Renal cortex interstitium (tissue), 11 donors: ENCODE measurements around the gene RERE. TPM values are rescaled to one million over a fixed set of nuclear protein-coding genes. Genes with fewer than 3 reads are reported as not detected.
A peak's percentile ranks its signal among the peaks of the same experiment; 100 is the strongest.

Experiments
- DNase-seq, 11 donors: peaks; one replicate each; pipeline ENCODE4 v3.0.0-alpha.2; 2013; ENCODE audit warnings: low read depth in 9 of 11, low spot score in 4 of 11; ENCODE audit errors: extremely low read depth in 1 of 11
- polyA plus RNA-seq, 3 donors: library from polyadenylated mRNA; unstranded; fragments of 120-200 nt; gene quantifications; one replicate each; pipeline ENCODE4 v1.2.1, GENCODE V29; 2013; ENCODE audit not compliant: insufficient read length in 3 of 3

The RERE gene
- polyA plus RNA-seq, 3 donors, result 149 to 169 (median 157) TPM

DNA sequence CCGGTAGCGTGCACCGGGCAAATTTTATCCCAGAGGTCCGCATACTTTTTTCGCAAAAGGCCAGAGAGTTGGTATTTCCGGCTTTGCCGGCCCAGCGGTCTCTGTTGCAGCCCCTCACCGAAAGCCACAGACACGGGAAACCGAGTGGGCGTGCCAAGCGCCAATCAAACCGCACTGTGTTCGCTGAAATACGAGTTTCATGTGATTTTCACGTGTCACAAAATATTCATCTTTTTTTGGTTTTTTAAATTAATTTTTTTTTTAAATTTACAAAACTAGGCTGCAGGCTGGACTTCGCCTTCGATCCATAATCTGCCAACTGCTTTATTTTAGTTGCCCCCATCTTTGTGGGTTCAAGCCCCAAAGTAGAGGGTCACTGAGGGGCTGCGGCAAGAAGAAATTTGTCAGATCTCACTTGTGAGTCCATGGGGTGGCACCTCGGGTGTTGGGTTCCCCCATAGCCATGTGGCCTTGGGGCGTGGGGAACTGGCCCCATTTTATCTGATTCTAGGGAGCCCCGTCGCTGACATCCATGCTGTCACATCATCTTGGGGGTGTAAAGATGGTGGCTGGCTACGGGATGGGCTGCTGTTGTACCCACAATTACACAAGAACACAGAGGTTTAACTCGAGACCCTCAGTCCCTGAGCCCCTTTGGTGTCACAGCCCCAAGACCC is 478.8 kb downstream of the RERE start:
- no peak for DNase-seq

- DNase-seq, result no peak
Measured at GRCh38 chr1:8337776-8338525, 479.5 kb downstream of the RERE start.

DNA sequence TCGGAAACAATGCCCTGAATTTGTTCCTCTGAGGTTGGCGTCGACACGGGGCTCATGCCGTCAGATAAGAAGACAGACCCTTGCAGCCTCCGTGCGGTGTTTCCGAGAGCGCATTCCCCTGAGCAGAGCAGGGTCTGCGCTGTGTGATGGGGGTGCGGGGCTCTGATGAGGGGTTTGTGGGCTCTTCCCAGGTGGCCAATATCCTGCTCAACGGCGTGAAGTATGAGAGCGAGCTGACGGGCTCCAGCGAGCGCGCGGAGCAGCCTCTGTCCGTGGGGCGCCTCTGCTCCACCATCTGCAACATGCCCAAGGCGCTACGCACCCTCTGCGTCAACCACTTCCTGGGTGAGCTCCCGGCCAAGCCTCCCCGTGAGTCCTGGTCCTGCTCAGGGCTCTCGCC is 482.2 kb downstream of the RERE start:
- no peak for DNase-seq

GRCh38 chr1:8334106-8334851 is 483.2 kb downstream of the RERE start:
- DNase-seq, result no peak

DNA sequence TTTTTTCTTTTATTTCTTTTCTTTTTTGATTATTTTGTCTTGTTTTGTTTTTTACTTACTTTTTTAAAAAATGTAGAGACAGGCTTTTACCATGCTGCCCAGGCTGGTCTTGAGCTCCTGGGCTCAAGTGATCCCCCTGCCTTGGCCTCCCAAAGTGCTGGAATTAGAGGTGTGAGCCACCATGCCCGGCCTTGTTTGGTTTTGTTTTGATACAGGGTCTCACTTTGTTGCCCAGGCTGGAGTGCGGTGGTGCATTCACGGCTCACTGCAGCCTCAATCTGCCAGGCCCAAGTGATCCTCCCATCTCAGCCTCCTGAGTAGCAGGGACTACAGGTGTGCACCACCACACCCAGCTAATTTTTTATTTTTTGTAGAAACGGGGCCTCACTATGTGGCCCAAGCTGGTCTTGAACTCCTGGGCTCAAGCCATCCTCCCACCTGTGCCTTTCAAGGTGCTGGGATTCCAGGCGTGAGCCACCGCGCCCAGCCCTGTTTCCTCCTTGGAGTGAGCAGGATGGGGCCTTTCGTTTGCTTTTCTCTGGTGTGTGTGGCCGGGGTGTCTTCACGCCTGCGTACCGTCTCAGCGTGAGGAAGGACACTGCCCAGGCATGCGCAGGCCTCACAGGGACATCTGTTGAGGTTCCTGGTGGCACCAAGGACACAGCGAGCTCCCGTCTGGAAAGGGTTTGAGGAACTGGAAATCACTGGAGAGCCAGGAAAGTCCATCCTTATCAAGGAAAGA is 484.0 kb downstream of the RERE start:
- DNase-seq, result no peak

GRCh38 chr1:8332806-8333205 is 484.6 kb downstream of the RERE start:
- no peak for DNase-seq

DNA sequence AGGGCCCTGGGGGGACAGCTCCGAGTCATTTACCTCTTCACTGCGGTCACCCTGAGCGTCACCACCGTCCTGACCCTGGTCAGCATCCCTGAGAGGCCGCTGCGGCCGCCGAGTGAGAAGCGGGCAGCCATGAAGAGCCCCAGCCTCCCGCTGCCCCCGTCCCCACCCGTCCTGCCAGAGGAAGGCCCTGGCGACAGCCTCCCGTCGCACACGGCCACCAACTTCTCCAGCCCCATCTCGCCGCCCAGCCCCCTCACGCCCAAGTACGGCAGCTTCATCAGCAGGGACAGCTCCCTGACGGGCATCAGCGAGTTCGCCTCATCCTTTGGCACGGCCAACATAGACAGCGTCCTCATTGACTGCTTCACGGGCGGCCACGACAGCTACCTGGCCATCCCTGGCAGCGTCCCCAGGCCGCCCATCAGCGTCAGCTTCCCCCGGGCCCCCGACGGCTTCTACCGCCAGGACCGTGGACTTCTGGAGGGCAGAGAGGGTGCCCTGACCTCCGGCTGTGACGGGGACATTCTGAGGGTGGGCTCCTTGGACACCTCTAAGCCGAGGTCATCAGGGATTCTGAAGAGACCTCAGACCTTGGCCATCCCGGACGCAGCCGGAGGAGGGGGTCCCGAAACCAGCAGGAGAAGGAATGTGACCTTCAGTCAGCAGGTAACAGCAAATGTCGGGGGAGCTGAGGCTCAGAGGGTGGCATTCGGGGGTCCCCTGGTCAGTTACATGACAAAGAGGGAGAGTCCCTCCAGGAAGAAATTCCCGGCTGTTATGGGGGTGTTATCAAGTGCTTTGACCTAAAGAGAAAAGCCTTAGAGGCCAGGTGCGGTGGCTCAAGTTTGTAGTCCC is 486.9 kb downstream of the RERE start:
- no peak for DNase-seq

GRCh38 chr1:8329858-8330257 is 487.6 kb downstream of the RERE start:
- no peak for DNase-seq

GRCh38 chr1:8329439-8329838 is 488.0 kb downstream of the RERE start:
- DNase-seq, result no peak

DNA sequence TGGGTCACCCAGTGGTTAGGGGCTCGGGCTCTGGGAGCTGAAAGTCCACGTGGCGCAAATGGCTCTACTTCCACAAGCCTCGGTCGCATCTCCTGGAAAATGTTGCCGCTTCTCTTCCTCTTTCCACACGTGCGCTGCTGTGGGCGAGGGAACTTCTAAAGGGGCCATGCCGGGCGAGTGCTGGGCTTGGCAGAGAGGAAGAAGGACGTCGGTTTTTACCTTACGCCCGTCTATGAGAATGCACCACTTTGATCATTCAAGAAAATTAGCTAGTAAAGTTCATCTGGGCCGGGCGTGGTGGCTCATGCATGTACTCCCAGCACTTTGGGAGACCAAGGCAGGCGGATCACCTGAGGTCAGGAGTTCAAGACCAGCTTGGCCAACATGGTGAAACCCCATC is 489.2 kb downstream of the RERE start:
- no peak for DNase-seq

GRCh38 chr1:8326265-8326664 is 491.2 kb downstream of the RERE start:
- no peak for DNase-seq

GRCh38 chr1:8325771-8326170 is 491.7 kb downstream of the RERE start:
- DNase-seq, result no peak

DNA sequence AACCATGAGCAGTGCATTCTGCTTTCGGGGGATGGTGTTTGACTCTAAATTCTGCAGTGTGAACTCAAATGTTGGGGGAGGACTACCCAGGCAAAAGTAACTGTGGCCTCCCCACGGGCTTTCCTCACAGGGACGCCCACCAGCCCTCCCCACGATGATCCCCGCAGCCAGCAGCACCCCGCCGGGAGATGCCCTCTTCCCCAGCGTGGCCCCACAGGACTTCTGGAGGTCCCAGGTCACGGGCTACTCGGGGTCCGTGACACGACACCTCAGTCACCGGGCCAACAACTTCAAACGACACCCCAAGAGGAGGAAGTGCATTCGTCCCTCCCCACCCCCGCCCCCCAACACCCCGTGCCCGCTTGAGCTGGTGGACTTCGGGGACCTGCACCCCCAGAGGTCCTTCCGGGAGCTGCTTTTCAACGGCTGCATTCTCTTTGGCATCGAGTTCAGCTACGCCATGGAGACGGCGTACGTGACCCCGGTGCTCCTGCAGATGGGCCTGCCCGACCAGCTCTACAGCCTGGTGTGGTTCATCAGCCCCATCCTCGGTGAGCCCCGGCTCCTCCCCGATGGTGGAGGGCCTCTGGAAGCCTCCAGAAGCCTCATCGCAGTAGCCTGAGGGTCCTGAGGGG is 493.1 kb downstream of the RERE start:
- DNase-seq, result no peak

DNA sequence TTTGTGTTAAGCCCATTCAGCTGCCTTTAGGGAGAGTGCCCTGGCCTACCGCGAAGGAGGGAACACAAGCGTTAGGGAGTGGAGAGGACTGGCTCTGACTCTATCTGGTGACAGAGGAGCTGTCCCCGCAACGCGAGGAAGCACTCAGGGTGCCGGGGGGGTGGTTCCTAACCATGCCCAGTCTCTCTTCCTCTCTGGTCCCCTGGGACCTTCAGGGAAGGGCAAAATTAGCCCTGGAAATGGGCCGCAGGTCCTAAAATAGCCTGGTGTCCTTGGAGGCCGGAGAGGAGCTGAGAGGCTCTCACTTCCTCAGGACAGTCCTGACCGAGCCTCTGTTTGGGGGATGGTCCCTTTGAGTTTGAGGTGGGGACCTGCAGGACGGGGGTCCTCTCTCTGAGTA is 493.7 kb downstream of the RERE start:
- DNase-seq, result no peak

DNA sequence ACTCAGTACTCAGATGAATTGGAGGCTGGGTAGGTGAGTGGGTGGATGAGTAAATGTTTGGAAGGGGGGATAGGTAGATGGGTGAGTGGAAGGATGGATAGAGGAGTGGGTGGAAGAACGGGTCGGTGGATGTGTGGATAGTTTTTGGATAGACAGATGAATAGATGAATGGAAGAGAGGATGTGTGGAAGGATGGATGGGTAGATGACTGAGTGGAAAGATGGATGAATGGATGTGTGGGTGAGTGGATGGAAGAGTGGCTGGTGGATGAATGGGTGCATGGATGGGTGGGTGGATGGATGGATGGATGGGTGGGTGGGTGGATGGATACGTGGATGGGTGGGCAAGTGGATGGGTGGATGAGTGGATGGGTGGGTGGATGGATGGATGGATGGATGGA is 495.8 kb downstream of the RERE start:
- no peak for DNase-seq

- DNase-seq, result no peak
Measured at GRCh38 chr1:8318436-8318835, 499.0 kb downstream of the RERE start.

DNA sequence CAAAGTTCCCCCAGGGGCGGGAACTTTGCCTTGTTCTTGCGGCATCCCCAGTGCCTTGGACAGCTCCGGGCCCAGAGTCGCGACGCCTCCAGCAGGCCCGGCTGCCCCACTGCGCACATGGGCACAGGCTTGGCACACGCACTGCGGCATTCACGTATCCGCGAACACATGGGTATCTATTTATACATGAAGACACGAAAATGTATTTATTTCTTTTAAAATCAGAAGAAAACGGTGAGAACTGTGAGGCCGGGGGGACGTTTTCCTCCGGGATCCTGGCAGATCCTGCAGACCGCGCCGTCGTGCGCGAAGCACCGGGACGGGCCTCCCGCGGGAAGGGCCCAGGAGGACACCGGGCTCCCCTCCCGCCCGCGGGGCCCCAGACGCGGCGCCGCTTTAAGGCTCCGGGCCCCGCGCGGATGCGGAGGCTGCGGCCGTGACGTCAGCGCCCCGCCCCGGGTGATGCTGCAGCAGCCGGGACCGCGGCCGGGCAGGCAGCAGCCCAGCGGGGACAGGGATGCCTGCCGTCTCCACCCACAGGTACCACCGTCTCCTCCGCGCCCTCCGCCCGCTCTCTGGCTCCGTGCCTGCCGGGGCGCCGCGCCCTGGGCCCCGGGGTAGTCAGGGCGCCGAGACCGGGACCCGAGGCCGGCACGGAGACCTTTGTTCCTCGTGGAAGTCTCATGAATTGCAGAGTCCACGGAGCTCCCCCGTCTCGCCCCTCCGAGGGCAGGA is 499.6 kb downstream of the RERE start, which contains the start of gene SLC45A1:
Gene SLC45A1, plus strand, starts transcription at position 468 of the 735 bp plus-strand sequence. CDS start 6,216 bp downstream, outside the sequence.
- peak in 6 of 11 donors; percentile 49 to 69 (median 62) for DNase-seq
